Upper lobe of left lung (tissue), 6 donors: Measurements from ENCODE around the gene KIAA0825. TPM values are rescaled to one million over a fixed set of nuclear protein-coding genes. Genes with fewer than 3 reads are reported as not detected.

Experiments
- ATAC-seq, 2 donors: fragments of 200-7000 bp; cut with Tn5 transposase; one replicate each; pipeline ENCODE4 v1.9.1; 2022; ENCODE audit warnings: mild to moderate bottlenecking in 2 of 2, moderate library complexity in 2 of 2; ENCODE audit not compliant: low FRiP score in 2 of 2
- DNase-seq, 2 donors: peaks; one replicate each; pipeline ENCODE4 v3.0.0-alpha.2; 2019 to 2020
- H3K27ac ChIP-seq, 4 donors: fragments of 200-600 bp; sonication (generic); one replicate each; pipeline ENCODE4 v1.5.1; 2016 to 2019
- H3K27me3 ChIP-seq, 4 donors: fragments of 200-600 bp; sonication (generic); one replicate each; pipeline ENCODE4 v1.5.1; 2017 to 2019
- H3K36me3 ChIP-seq, 4 donors: fragments of 200-600 bp; sonication (generic); one replicate each; pipeline ENCODE4 v1.5.1; 2016 to 2019
- H3K4me1 ChIP-seq, 4 donors: fragments of 200-600 bp; sonication (generic); one replicate each; pipeline ENCODE4 v1.5.1; 2018 to 2019
- H3K4me3 ChIP-seq, 4 donors: fragments of 200-600 bp; sonication (generic); one replicate each; pipeline ENCODE4 v1.5.1; 2017 to 2019; ENCODE audit warnings: mild to moderate bottlenecking in 2 of 4, moderate library complexity in 1 of 4
- H3K9me3 ChIP-seq, 4 donors: fragments of 200-600 bp; sonication (generic); one replicate each; pipeline ENCODE4 v1.5.1; 2018 to 2019
- EP300 ChIP-seq, 4 donors: sonication (generic); formaldehyde crosslinking; IDR thresholded peaks; one replicate each; pipeline ENCODE4 v1.5.1; 2017; ENCODE audit warnings: antibody characterized with exemption in 4 of 4, control low read depth in 2 of 4
- POLR2A ChIP-seq, 4 donors: fragments of 450-650 bp; IDR thresholded peaks; one replicate each; pipeline ENCODE4 v1.5.1; 2016 to 2017; ENCODE audit warnings: antibody characterized with exemption in 4 of 4, mild to moderate bottlenecking in 2 of 4
- POLR2AphosphoS5 ChIP-seq, 2 donors: sonication (generic); formaldehyde crosslinking; IDR thresholded peaks; one replicate each; pipeline ENCODE4 v1.5.1; 2017; ENCODE audit warnings: antibody characterized with exemption in 2 of 2
- WGBS, 2 donors: methylation state at CpG; one replicate each; pipeline ENCODE4 v1.1.5; 2017 to 2018; 5-methylcytosine and 5-hydroxymethylcytosine counted together
- total RNA-seq, 6 donors: library from RNA; depleted of rRNA in 4 of 6; stranded (reverse); fragments of >200 nt in 4 of 6; gene quantifications; one replicate each; pipeline versions ENCODE4 v1.1.0 to v1.2.1, GENCODE V29; 2016 to 2021
- TF ChIP-seq, protein P1 (sequence below), 6 experiments: fragments of 450-650 bp in 4 of 6; fragments of 200-600 bp in 2 of 6; sonication (generic) in 2 of 6; IDR thresholded peaks; one replicate each; pipeline ENCODE4 v1.5.1; 2016 to 2019; ENCODE audit warnings: antibody characterized with exemption in 6 of 6
- donor health status: DM: no; HTN: no; CAD: no; lungs with moderate emphysema.
- donor health status: DM: no; HTN: yes; CAD: no; lungs with severe emphysema.

The KIAA0825 gene
- total RNA-seq, 6 donors from 2014 or later, result 3.8 to 19.1 (median 6.6) TPM

DNA sequence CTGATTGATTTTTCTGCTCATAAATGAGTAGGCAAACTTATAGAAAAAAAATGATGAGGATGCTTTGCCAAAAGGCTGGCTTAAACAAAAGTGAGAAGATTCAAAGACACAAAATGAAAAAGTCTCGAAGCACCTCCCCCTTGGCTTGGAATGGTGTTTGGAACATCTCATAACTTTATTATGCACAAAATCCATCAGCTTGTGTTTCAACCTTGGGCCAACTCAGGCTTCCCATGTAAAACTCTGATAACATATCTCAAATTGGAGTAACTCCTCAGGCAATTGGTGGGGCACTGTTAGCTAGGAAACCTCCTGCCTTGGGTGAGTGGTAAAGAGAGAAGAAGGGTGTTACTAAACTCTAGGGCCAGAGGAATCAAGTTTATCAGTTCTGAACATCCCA lies 176.3 kb downstream of the KIAA0825 start:
- Histone ChIP-seq H3K4me3 (no peak overlapping the region), H3K27ac (no peak overlapping the region), H3K27me3 (no peaks in the 10 kb centered on the region), H3K4me1 (no peaks in the 10 kb centered on the region), H3K36me3 (no peaks in the 10 kb centered on the region), H3K9me3 (no peaks in the 10 kb centered on the region)
- DNase-seq (no peak), ATAC-seq (no peak)
- WGBS, 2 donors, result 89 to 91% methylated on average over 1 of the region's 1 CpG
- TF ChIP-seq EP300 (IDR thresholded peaks at IDR 0.05) (no peak), POLR2A (IDR thresholded peaks at IDR 0.05) (no peak), POLR2AphosphoS5 (IDR thresholded peaks at IDR 0.05) (no peak)
- TF ChIP-seq, protein P1, sequence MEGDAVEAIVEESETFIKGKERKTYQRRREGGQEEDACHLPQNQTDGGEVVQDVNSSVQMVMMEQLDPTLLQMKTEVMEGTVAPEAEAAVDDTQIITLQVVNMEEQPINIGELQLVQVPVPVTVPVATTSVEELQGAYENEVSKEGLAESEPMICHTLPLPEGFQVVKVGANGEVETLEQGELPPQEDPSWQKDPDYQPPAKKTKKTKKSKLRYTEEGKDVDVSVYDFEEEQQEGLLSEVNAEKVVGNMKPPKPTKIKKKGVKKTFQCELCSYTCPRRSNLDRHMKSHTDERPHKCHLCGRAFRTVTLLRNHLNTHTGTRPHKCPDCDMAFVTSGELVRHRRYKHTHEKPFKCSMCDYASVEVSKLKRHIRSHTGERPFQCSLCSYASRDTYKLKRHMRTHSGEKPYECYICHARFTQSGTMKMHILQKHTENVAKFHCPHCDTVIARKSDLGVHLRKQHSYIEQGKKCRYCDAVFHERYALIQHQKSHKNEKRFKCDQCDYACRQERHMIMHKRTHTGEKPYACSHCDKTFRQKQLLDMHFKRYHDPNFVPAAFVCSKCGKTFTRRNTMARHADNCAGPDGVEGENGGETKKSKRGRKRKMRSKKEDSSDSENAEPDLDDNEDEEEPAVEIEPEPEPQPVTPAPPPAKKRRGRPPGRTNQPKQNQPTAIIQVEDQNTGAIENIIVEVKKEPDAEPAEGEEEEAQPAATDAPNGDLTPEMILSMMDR (IDR thresholded peaks at IDR 0.05), result no peak

DNA sequence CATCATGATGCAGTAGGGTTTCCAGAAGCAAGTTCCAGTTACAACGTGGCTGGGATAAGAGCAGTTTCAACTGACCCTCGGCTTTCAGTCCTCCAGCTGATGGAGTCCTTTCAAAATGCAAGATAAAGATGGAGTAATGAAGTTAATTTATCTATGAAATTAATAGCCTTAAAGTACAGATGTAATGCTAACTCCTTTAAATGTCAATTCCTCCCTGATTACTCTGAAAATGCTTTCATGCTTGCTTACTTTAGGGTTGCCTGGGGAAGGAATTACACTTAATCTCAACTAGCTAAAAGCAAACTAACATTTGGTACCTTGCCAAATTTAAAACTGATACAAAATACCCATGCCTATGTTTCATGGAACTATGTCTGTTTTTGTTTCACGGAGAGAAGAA lies 178.4 kb downstream of the KIAA0825 start:
- WGBS, 2 donors, result 52 to 66% methylated on average over 3 of the region's 3 CpGs
- no peaks in the 10 kb centered on the region for H3K36me3 ChIP-seq
- H3K4me3 ChIP-seq, result no peak overlapping the region
- H3K27me3 ChIP-seq, result no peaks in the 10 kb centered on the region
- H3K4me1 ChIP-seq, result no peaks in the 10 kb centered on the region
- H3K9me3 ChIP-seq, result no peaks in the 10 kb centered on the region
- no peak for DNase-seq
- no peak for TF ChIP-seq POLR2AphosphoS5 (IDR thresholded peaks at IDR 0.05)
- TF ChIP-seq EP300 (IDR thresholded peaks at IDR 0.05), result no peak
- TF ChIP-seq, protein P1 (IDR thresholded peaks at IDR 0.05), result no peak
- no peak for TF ChIP-seq POLR2A (IDR thresholded peaks at IDR 0.05)
- no peak overlapping the region for H3K27ac ChIP-seq
- ATAC-seq, result no peak

DNA sequence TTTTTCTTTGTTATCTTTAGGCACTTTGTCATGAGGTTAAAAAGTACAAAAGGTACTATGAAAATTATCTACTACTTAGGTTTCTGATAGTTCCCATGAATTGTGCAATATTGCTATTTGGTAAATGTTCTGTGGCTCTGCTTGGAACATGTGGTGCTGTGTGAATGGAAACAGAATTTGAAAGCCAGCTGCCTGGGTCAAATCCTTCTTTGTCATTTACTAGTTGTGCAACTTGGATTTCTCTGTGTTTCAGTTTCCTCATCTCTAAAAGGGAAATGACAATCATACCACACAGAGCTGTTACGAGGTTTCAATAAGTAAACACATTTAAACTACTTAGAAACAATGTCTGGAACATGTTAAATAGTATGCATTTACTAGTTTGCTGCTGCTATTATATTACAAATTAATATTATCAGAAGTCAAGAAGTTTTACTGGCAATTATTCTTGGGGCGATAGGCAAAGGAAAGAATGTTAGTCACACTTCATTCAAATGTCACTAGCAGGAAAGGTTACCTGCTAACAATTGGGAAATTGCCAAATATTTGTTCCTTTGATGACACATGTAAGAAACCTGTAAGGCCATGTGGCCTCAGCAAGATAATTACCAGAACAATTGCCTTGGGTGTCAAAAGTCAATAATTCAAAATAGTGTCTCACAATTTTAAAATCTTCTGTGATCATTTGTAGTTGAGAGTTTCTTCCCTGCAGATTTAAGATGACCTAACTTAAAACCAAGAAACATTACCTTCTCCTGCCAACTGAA lies 184.8 kb downstream of the KIAA0825 start:
- WGBS, 2 donors, result 19 to 26% methylated on average over 2 of the region's 2 CpGs
- DNase-seq (peak in 1 of 2 donors; percentile 53), ATAC-seq (peak; percentile 72 to 91)
- Histone ChIP-seq H3K9me3 (no peaks in the 10 kb centered on the region), H3K4me1 (no peaks in the 10 kb centered on the region), H3K36me3 (no peaks in the 10 kb centered on the region), H3K27ac (peak overlapping the region; percentile 59 to 82 (median 71)), H3K27me3 (no peaks in the 10 kb centered on the region), H3K4me3 (no peak overlapping the region)
- peak in 2 of 4 donors; percentile 72 to 78 for TF ChIP-seq EP300 (IDR thresholded peaks at IDR 0.05)
- TF ChIP-seq POLR2A (IDR thresholded peaks at IDR 0.05), result no peak
- TF ChIP-seq, protein P1 (IDR thresholded peaks at IDR 0.05), result no peak
- TF ChIP-seq POLR2AphosphoS5 (IDR thresholded peaks at IDR 0.05), result peak; percentile 30 to 77

DNA sequence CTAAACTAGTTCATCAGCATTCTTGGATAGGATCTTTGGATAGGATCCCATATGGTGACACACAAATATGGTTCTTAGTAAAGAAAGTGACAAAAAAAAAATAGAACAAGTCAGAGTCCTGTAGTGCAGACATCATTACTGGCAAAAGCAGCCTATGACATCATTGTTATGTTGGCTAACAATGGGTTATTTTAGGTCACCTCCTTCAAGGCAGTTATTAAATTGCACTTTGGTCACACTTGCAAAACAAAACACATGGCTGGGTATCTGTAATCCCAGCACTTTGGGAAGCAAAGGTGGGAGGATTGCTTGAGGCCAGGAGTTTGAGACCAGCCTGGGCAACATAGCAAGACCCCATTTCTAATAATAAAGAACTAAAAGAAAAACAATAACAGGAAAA lies 185.9 kb downstream of the KIAA0825 start:
- ATAC-seq (peak in 1 of 2 donors; percentile 86), DNase-seq (no peak)
- Histone ChIP-seq H3K27ac (peak overlapping the region; percentile 59 to 82 (median 64)), H3K9me3 (no peaks in the 10 kb centered on the region), H3K27me3 (no peaks in the 10 kb centered on the region), H3K4me3 (no peak overlapping the region), H3K4me1 (no peaks in the 10 kb centered on the region), H3K36me3 (no peaks in the 10 kb centered on the region)
- TF ChIP-seq EP300 (IDR thresholded peaks at IDR 0.05) (peak in 1 of 4 donors; percentile 19), POLR2AphosphoS5 (IDR thresholded peaks at IDR 0.05) (peak; percentile 22 to 51), POLR2A (IDR thresholded peaks at IDR 0.05) (no peak)
- TF ChIP-seq, protein P1 (IDR thresholded peaks at IDR 0.05), result no peak

DNA sequence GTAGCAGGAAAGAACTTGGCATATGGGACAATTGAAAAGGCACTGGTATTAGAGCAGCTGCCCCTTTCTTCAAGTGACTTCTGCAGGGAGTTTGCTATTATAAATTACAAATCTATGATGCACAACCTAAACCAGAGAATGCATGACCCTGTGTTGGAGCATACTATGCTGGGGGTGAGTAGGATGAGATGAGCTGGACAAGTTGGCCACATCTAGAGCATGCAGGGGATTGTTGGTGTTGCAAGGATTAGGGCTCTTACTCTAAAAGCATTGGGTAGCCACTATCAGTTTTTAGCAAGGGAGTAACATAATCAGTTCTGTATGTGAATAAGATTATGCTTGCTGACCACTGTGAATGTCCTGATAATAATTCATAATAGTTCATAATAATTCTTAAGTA lies 186.7 kb downstream of the KIAA0825 start:
- ATAC-seq (no peak), DNase-seq (no peak)
- Histone ChIP-seq H3K27me3 (no peaks in the 10 kb centered on the region), H3K9me3 (no peaks in the 10 kb centered on the region), H3K27ac (peak overlapping the region in 1 of 4 donors; percentile 82), H3K4me1 (no peaks in the 10 kb centered on the region), H3K4me3 (no peak overlapping the region), H3K36me3 (no peaks in the 10 kb centered on the region)
- TF ChIP-seq, protein P1 (IDR thresholded peaks at IDR 0.05), result no peak
- TF ChIP-seq EP300 (IDR thresholded peaks at IDR 0.05), result no peak
- no peak for TF ChIP-seq POLR2A (IDR thresholded peaks at IDR 0.05)
- TF ChIP-seq POLR2AphosphoS5 (IDR thresholded peaks at IDR 0.05), result no peak
